ENCODE data around the gene EMILIN1. TPM values are rescaled to one million over a fixed set of nuclear protein-coding genes. Genes with fewer than 3 reads are reported as not detected.

Gene EMILIN1
- total and polyA plus RNA-seq, 2 experiments from 2014 or later: 3.2 to 15.4 TPM

DNA sequence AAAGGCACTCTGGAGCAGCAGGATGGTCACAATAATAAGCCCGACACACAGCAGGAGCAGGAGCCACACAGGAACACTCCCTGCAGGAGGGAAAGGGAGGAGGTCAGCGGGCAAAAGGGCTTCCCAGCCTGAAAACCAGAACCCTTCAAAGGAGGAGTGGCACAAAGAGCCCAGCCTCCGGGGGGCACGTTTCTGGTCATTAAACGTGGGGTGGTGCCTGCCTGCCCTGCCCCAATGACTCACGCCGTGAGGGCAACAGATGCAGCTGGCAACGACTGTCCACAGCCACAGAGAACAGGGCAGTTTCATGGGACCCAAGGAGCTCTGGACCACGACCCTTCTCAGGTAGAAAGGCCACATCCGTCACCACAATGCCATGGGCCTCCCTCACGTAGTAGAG, 53.0 kb downstream of the EMILIN1 start:
- ATAC-seq (no peak), DNase-seq (ENCODE audit: low spot score) (no peak)
- Histone ChIP-seq H3K27ac (ENCODE audit: low read depth) (no peak overlapping the region), H3K4me3 (no peak overlapping the region), H3K9me2 (ENCODE audit: insufficient read depth) (no peaks in the 10 kb centered on the region), H3K27me3 (ENCODE audit: insufficient read depth) (no peaks in the 10 kb centered on the region), H3K36me3 (ENCODE audit: insufficient read depth) (no peaks in the 10 kb centered on the region), H3K4me1 (ENCODE audit: insufficient read depth) (peaks cover 6% of the 10 kb centered on the region; the same call in 1 of the 2 replicates), H3K4me2 (no peak overlapping the region), H4K20me1 (replicated peaks; ENCODE audit: insufficient read depth) (peaks cover 10% of the 10 kb centered on the region), H3K79me2 (replicated peaks; ENCODE audit: insufficient read depth) (peaks cover 11% of the 10 kb centered on the region), H3F3A (replicated peaks; ENCODE audit: low read depth) (no peaks in the 10 kb centered on the region; the same call in 1 of the 2 replicates), H2AFZ (no peak overlapping the region)
- peaks cover 10% of the 10 kb centered on the region; the same call in 2 of the 3 replicates for H3K4me1 Mint-ChIP-seq
- H3K27me3 Mint-ChIP-seq (ENCODE audit: insufficient read depth, low read depth, poor library complexity): peaks cover 8% of the 10 kb centered on the region
- H3K9me3 Mint-ChIP-seq: no peaks in the 10 kb centered on the region
- H3K4me3 Mint-ChIP-seq: no peak overlapping the region
- peaks cover 26% of the 10 kb centered on the region; the same call in 2 of the 3 replicates for H3K36me3 Mint-ChIP-seq (ENCODE audit: low read depth)
- no peak overlapping the region for H3K27ac Mint-ChIP-seq
- TF ChIP-seq, protein P1, sequence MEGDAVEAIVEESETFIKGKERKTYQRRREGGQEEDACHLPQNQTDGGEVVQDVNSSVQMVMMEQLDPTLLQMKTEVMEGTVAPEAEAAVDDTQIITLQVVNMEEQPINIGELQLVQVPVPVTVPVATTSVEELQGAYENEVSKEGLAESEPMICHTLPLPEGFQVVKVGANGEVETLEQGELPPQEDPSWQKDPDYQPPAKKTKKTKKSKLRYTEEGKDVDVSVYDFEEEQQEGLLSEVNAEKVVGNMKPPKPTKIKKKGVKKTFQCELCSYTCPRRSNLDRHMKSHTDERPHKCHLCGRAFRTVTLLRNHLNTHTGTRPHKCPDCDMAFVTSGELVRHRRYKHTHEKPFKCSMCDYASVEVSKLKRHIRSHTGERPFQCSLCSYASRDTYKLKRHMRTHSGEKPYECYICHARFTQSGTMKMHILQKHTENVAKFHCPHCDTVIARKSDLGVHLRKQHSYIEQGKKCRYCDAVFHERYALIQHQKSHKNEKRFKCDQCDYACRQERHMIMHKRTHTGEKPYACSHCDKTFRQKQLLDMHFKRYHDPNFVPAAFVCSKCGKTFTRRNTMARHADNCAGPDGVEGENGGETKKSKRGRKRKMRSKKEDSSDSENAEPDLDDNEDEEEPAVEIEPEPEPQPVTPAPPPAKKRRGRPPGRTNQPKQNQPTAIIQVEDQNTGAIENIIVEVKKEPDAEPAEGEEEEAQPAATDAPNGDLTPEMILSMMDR (conservative IDR thresholded peaks at IDR 0.05; ENCODE audit: low read depth in 2 of 2): no peak
- no peak for TF ChIP-seq ZNF114 (CRISPR knock-in tag; IDR thresholded peaks at IDR 0.05)
- TF ChIP-seq EZH2 (IDR thresholded peaks at IDR 0.05; ENCODE audit: low read depth, unreplicated experiment): no peak
- TF ChIP-seq, protein P2, sequence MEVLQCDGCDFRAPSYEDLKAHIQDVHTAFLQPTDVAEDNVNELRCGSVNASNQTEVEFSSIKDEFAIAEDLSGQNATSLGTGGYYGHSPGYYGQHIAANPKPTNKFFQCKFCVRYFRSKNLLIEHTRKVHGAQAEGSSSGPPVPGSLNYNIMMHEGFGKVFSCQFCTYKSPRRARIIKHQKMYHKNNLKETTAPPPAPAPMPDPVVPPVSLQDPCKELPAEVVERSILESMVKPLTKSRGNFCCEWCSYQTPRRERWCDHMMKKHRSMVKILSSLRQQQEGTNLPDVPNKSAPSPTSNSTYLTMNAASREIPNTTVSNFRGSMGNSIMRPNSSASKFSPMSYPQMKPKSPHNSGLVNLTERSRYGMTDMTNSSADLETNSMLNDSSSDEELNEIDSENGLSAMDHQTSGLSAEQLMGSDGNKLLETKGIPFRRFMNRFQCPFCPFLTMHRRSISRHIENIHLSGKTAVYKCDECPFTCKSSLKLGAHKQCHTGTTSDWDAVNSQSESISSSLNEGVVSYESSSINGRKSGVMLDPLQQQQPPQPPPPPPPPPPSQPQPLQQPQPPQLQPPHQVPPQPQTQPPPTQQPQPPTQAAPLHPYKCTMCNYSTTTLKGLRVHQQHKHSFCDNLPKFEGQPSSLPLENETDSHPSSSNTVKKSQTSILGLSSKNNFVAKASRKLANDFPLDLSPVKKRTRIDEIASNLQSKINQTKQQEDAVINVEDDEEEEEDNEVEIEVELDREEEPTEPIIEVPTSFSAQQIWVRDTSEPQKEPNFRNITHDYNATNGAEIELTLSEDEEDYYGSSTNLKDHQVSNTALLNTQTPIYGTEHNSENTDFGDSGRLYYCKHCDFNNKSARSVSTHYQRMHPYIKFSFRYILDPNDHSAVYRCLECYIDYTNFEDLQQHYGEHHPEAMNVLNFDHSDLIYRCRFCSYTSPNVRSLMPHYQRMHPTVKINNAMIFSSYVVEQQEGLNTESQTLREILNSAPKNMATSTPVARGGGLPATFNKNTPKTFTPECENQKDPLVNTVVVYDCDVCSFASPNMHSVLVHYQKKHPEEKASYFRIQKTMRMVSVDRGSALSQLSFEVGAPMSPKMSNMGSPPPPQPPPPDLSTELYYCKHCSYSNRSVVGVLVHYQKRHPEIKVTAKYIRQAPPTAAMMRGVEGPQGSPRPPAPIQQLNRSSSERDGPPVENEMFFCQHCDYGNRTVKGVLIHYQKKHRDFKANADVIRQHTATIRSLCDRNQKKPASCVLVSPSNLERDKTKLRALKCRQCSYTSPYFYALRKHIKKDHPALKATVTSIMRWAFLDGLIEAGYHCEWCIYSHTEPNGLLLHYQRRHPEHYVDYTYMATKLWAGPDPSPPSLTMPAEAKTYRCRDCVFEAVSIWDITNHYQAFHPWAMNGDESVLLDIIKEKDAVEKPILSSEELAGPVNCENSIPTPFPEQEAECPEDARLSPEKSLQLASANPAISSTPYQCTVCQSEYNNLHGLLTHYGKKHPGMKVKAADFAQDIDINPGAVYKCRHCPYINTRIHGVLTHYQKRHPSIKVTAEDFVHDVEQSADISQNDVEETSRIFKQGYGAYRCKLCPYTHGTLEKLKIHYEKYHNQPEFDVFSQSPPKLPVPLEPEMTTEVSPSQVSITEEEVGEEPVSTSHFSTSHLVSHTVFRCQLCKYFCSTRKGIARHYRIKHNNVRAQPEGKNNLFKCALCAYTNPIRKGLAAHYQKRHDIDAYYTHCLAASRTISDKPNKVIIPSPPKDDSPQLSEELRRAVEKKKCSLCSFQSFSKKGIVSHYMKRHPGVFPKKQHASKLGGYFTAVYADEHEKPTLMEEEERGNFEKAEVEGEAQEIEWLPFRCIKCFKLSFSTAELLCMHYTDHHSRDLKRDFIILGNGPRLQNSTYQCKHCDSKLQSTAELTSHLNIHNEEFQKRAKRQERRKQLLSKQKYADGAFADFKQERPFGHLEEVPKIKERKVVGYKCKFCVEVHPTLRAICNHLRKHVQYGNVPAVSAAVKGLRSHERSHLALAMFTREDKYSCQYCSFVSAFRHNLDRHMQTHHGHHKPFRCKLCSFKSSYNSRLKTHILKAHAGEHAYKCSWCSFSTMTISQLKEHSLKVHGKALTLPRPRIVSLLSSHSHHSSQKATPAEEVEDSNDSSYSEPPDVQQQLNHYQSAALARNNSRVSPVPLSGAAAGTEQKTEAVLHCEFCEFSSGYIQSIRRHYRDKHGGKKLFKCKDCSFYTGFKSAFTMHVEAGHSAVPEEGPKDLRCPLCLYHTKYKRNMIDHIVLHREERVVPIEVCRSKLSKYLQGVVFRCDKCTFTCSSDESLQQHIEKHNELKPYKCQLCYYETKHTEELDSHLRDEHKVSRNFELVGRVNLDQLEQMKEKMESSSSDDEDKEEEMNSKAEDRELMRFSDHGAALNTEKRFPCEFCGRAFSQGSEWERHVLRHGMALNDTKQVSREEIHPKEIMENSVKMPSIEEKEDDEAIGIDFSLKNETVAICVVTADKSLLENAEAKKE (CRISPR knock-in tag; IDR thresholded peaks at IDR 0.05): no peak
- TF ChIP-seq, protein P3, sequence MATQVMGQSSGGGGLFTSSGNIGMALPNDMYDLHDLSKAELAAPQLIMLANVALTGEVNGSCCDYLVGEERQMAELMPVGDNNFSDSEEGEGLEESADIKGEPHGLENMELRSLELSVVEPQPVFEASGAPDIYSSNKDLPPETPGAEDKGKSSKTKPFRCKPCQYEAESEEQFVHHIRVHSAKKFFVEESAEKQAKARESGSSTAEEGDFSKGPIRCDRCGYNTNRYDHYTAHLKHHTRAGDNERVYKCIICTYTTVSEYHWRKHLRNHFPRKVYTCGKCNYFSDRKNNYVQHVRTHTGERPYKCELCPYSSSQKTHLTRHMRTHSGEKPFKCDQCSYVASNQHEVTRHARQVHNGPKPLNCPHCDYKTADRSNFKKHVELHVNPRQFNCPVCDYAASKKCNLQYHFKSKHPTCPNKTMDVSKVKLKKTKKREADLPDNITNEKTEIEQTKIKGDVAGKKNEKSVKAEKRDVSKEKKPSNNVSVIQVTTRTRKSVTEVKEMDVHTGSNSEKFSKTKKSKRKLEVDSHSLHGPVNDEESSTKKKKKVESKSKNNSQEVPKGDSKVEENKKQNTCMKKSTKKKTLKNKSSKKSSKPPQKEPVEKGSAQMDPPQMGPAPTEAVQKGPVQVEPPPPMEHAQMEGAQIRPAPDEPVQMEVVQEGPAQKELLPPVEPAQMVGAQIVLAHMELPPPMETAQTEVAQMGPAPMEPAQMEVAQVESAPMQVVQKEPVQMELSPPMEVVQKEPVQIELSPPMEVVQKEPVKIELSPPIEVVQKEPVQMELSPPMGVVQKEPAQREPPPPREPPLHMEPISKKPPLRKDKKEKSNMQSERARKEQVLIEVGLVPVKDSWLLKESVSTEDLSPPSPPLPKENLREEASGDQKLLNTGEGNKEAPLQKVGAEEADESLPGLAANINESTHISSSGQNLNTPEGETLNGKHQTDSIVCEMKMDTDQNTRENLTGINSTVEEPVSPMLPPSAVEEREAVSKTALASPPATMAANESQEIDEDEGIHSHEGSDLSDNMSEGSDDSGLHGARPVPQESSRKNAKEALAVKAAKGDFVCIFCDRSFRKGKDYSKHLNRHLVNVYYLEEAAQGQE (IDR thresholded peaks at IDR 0.05; ENCODE audit: unreplicated experiment): no peak
- TF ChIP-seq POLR2AphosphoS5 (IDR thresholded peaks at IDR 0.05; ENCODE audit: low read depth): no peak
- no peak for TF ChIP-seq JUNB (IDR thresholded peaks at IDR 0.05; ENCODE audit: unreplicated experiment)
- no peak for TF ChIP-seq EZH2phosphoT487 (IDR thresholded peaks at IDR 0.05; ENCODE audit: unreplicated experiment)

All from GM23338 (cell line).